Spleen (tissue), 7 donors: Measurements from ENCODE around the gene CTDSP2.

ENCODE experiments used
- CTCF ChIP-seq, 11 experiments: fragments of 200-600 bp in 7 of 11; fragments of 450-650 bp in 4 of 11; sonication (generic) in 4 of 11; IDR thresholded peaks in 8 of 11; conservative IDR thresholded peaks in 3 of 11; 1 replicate in 7 of 11; 2 replicates in 4 of 11; pipeline versions ENCODE4 v1.4.0 to v1.8.0; 2016 to 2021; ENCODE audit warnings: antibody characterized with exemption in 11 of 11, inconsistent platforms in 4 of 11, mild to moderate bottlenecking in 1 of 11
- POLR2AphosphoS5 ChIP-seq, 3 donors: sonication (generic); formaldehyde crosslinking; IDR thresholded peaks; one replicate each; pipeline ENCODE4 v1.5.1; 2017; ENCODE audit warnings: antibody characterized with exemption in 3 of 3
- donor health status: DM: no; HTN: no; CAD: no; lungs with moderate emphysema.
- donor health status: DM: no; HTN: no; CAD: no.
- donor health status: DM: no; HTN: no; CAD: no.

DNA sequence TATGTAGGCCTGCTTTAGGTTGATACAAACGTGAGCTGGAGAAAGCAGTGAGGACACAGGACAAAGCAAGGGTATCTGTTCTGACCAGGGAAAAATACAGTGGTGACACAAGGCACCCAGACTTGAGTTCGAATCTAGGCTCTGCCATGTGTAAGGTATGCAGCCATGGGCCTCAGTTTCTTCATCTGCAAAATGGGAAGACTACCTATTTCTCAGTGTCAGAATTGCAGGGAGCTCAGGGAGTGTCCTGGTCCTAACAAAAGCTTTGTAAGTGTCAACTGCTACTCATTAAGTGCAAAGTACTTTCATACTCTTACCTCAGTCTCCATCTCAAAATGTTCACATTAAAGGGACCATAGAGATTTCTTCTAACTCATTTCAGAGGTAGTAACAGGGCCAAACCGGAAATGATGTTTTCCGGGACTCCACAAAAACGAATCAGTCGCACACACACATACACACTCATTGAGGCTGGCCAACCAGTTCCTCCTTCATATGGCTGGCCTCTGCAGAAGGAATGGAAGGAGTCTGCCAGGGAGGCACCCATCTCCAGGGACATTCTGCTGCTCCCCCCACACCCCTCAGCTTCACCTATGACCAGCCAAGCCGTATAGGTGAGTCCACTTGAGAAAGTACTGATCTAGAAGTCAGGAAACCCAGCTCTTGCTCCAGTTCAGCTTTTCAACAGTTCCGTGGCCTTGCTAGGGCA is 7.8 kb downstream of the CTDSP2 start:
- peak in 1 of 3 donors; percentile 8 for TF ChIP-seq POLR2AphosphoS5 (IDR thresholded peaks at IDR 0.05)
- TF ChIP-seq CTCF (IDR thresholded peaks at IDR 0.05 in 8 of 11, conservative IDR thresholded peaks at IDR 0.05 in 3 of 11), result no peak
